K562 (cell line): ENCODE data around the gene TPK1. TPM values are rescaled to one million over a fixed set of nuclear protein-coding genes. Genes with fewer than 3 reads are reported as not detected.

Experiments
- EP300 ChIP-seq: IDR thresholded peaks from 2 replicates; pipeline ENCODE4 v1.6.1; 2012; ENCODE audit warnings: low read length, improper control_type of control experiment
- FOXP1 ChIP-seq: sonication (generic); formaldehyde crosslinking; IDR thresholded peaks from 2 replicates; pipeline ENCODE4 v1.8.0; 2022; ENCODE audit warnings: mild to moderate bottlenecking, missing genetic modification reagents
- ILK ChIP-seq: fragments of 450-650 bp; IDR thresholded peaks from 2 replicates; pipeline ENCODE4 v1.6.1; 2016; ENCODE audit warnings: missing genetic modification characterization, low read depth, mild to moderate bottlenecking, missing compliant biosample characterization, moderate library complexity, borderline replicate concordance
- NCOR1 ChIP-seq: fragments of 450-650 bp; IDR thresholded peaks from 2 replicates; pipeline ENCODE4 v1.6.1; 2016; ENCODE audit warnings: mild to moderate bottlenecking, moderate library complexity
- PTRF ChIP-seq: fragments of 450-650 bp; IDR thresholded peaks from 2 replicates; pipeline ENCODE4 v1.6.1; 2016; ENCODE audit warnings: mild to moderate bottlenecking, missing genetic modification characterization, missing compliant biosample characterization
- RCOR1 ChIP-seq, 2 experiments: IDR thresholded peaks; 2 replicates each; pipeline ENCODE4 v1.6.1; 2012; ENCODE audit warnings: low read depth in 2 of 2, low read length in 2 of 2, borderline replicate concordance in 1 of 2, improper control_type of control experiment in 1 of 2
- SRSF1 ChIP-seq: fragments of 200-400 bp; formaldehyde crosslinking; IDR thresholded peaks from 2 replicates; pipeline ENCODE4 v1.6.1; 2017; ENCODE audit warnings: mild to moderate bottlenecking, low read depth, low read length, moderate library complexity
- TBP ChIP-seq: optimal IDR thresholded peaks from 2 replicates; pipeline ENCODE3; 2011; ENCODE audit warnings: low read depth, low read length, improper control_type of control experiment
- XRCC5 ChIP-seq: fragments of 200-400 bp; formaldehyde crosslinking; IDR thresholded peaks from 2 replicates; pipeline ENCODE4 v1.6.1; 2017; ENCODE audit warnings: low read depth, mild to moderate bottlenecking, low read length
- ZNF695 ChIP-seq: fragments of 450-650 bp; formaldehyde crosslinking; IDR thresholded peaks from 2 replicates; pipeline ENCODE4 v1.4.0; 2020; ENCODE audit warnings: mild to moderate bottlenecking, moderate library complexity
- ZNF766 ChIP-seq: fragments of 200-800 bp; sonication (Bioruptor generic); conservative IDR thresholded peaks from 2 replicates; pipeline ENCODE4 v1.6.1; 2016; ENCODE audit warnings: missing genetic modification characterization, missing compliant biosample characterization
- polyA plus RNA-seq, 8 experiments: library from polyadenylated mRNA; depleted of rRNA in 4 of 8; stranded (reverse) in 5 of 8; unstranded in 3 of 8; fragments of >200 nt; fragmentation: Nextera tagmentation in 2 of 8; fragmentation: Illumina TruSeq in 1 of 8; extraction: Ambion mirVana in 2 of 8; extraction: Trizol in 1 of 8; gene quantifications; 2 replicates each; pipeline versions ENCODE4 v1.2.1 to v1.2.3, GENCODE V29; 2011 to 2014; ENCODE audit warnings: inconsistent platforms in 1 of 8, missing spikeins in 1 of 8
- total RNA-seq, 7 experiments: library from RNA; depleted of rRNA in 6 of 7; stranded (reverse); fragments of >200 nt in 6 of 7; fragmentation: Illumina TruSeq in 2 of 7; extraction: Trizol in 2 of 7; gene quantifications; 2 replicates each; pipeline versions ENCODE4 v1.2.1 to v1.2.3, GENCODE V29; 2011 to 2021; ENCODE audit warnings: low replicate concordance in 1 of 7
- TF ChIP-seq, protein P1 (sequence below): fragments of 250-450 bp; sonication (Bioruptor Pico); IDR thresholded peaks from 2 replicates; pipeline ENCODE4 v1.5.0; 2022; ENCODE audit warnings: mild to moderate bottlenecking
- TF ChIP-seq, protein P2 (sequence below): fragments of 450-650 bp; IDR thresholded peaks from 2 replicates; pipeline ENCODE4 v1.6.1; 2016
- TF ChIP-seq, protein P3 (sequence below): fragments of 250-450 bp; sonication (Bioruptor Pico); IDR thresholded peaks from 2 replicates; pipeline ENCODE4 v1.5.0; 2021
- TF ChIP-seq, protein P4 (sequence below): fragments of 450-650 bp; formaldehyde crosslinking; IDR thresholded peaks from 2 replicates; pipeline ENCODE4 v1.4.0; 2022; ENCODE audit warnings: mild to moderate bottlenecking, moderate library complexity
- TF ChIP-seq, protein P5 (sequence below): fragments of 150-350 bp; IDR thresholded peaks from 2 replicates; pipeline ENCODE4 v1.6.1; 2014; ENCODE audit warnings: low read depth, mild to moderate bottlenecking, low read length, borderline replicate concordance
- TF ChIP-seq, protein P6 (sequence below): sonication (generic); formaldehyde crosslinking; IDR thresholded peaks from 2 replicates; pipeline ENCODE4 v1.8.1; 2023; ENCODE audit warnings: mild to moderate bottlenecking, missing genetic modification reagents

Gene TPK1
- total and polyA plus RNA-seq, 9 of the 15 experiments (the other 6 are each of a cell fraction or from before 2014, with no cell fraction given): 5.1 to 16.2 (median 9.2) TPM

DNA sequence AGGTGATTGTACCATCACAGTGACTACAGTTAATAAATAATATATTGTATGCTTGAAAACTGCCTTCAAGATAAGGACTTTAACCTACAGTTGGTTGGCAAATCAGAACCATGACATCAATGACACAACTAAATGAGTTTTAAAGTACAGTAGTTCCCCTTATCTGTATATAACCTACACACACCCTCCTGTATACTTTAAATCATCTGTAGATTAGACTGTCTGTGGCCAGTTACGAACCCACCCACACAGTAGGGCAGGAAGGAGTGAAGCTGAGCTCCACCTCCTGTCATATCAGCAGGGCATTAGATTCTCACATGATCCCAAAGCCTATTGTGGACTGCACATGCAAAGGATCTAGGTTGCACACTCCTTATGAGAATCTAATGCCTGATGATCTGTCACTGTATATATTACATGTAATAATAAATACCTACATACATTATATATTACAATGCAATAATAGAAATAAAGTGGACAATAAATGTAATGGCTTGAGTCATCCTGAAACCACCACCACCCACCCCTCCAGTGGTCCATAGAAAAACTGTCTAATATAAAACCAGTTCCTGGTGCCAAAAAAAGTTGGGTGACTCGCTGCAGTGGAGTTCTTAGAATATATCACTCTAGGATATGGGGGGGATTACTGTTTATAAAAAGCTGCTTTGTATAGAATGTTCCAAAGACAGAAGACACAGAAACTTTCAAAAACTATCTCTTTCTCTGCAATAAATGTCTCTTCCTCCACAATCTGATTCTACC, 5.6 kb downstream of the TPK1 start (continued):
- TF ChIP-seq, protein P1, sequence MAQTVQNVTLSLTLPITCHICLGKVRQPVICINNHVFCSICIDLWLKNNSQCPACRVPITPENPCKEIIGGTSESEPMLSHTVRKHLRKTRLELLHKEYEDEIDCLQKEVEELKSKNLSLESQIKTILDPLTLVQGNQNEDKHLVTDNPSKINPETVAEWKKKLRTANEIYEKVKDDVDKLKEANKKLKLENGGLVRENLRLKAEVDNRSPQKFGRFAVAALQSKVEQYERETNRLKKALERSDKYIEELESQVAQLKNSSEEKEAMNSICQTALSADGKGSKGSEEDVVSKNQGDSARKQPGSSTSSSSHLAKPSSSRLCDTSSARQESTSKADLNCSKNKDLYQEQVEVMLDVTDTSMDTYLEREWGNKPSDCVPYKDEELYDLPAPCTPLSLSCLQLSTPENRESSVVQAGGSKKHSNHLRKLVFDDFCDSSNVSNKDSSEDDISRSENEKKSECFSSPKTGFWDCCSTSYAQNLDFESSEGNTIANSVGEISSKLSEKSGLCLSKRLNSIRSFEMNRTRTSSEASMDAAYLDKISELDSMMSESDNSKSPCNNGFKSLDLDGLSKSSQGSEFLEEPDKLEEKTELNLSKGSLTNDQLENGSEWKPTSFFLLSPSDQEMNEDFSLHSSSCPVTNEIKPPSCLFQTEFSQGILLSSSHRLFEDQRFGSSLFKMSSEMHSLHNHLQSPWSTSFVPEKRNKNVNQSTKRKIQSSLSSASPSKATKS (CRISPR knock-in tag): no peak
- TF ChIP-seq, protein P2, sequence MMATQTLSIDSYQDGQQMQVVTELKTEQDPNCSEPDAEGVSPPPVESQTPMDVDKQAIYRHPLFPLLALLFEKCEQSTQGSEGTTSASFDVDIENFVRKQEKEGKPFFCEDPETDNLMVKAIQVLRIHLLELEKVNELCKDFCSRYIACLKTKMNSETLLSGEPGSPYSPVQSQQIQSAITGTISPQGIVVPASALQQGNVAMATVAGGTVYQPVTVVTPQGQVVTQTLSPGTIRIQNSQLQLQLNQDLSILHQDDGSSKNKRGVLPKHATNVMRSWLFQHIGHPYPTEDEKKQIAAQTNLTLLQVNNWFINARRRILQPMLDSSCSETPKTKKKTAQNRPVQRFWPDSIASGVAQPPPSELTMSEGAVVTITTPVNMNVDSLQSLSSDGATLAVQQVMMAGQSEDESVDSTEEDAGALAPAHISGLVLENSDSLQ: peak; percentile 85
- no peak for TF ChIP-seq XRCC5
- TF ChIP-seq, protein P3, sequence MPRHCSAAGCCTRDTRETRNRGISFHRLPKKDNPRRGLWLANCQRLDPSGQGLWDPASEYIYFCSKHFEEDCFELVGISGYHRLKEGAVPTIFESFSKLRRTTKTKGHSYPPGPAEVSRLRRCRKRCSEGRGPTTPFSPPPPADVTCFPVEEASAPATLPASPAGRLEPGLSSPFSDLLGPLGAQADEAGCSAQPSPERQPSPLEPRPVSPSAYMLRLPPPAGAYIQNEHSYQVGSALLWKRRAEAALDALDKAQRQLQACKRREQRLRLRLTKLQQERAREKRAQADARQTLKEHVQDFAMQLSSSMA (CRISPR knock-in tag): no peak
- peak in 1 of 2 experiments; percentile 77; a peak in 2 of 4 replicates for TF ChIP-seq RCOR1 (IDR thresholded peaks at IDR 0.05; ENCODE audit: borderline replicate concordance in 1 of 2, low read depth in 2 of 2, low read length in 2 of 2)
- no peak for TF ChIP-seq SRSF1
- TF ChIP-seq, protein P4, sequence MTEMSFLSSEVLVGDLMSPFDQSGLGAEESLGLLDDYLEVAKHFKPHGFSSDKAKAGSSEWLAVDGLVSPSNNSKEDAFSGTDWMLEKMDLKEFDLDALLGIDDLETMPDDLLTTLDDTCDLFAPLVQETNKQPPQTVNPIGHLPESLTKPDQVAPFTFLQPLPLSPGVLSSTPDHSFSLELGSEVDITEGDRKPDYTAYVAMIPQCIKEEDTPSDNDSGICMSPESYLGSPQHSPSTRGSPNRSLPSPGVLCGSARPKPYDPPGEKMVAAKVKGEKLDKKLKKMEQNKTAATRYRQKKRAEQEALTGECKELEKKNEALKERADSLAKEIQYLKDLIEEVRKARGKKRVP: no peak
- no peak for TF ChIP-seq ILK (tag)
- TF ChIP-seq EP300: peak; percentile 46; the same call in 1 of the 2 replicates
- no peak for TF ChIP-seq TBP
- no peak for TF ChIP-seq PTRF (tag)
- TF ChIP-seq, protein P5, sequence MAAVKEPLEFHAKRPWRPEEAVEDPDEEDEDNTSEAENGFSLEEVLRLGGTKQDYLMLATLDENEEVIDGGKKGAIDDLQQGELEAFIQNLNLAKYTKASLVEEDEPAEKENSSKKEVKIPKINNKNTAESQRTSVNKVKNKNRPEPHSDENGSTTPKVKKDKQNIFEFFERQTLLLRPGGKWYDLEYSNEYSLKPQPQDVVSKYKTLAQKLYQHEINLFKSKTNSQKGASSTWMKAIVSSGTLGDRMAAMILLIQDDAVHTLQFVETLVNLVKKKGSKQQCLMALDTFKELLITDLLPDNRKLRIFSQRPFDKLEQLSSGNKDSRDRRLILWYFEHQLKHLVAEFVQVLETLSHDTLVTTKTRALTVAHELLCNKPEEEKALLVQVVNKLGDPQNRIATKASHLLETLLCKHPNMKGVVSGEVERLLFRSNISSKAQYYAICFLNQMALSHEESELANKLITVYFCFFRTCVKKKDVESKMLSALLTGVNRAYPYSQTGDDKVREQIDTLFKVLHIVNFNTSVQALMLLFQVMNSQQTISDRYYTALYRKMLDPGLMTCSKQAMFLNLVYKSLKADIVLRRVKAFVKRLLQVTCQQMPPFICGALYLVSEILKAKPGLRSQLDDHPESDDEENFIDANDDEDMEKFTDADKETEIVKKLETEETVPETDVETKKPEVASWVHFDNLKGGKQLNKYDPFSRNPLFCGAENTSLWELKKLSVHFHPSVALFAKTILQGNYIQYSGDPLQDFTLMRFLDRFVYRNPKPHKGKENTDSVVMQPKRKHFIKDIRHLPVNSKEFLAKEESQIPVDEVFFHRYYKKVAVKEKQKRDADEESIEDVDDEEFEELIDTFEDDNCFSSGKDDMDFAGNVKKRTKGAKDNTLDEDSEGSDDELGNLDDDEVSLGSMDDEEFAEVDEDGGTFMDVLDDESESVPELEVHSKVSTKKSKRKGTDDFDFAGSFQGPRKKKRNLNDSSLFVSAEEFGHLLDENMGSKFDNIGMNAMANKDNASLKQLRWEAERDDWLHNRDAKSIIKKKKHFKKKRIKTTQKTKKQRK: no peak
- TF ChIP-seq ZNF766 (CRISPR knock-in tag): no peak
- no peak for TF ChIP-seq ZNF695
- TF ChIP-seq, protein P6, sequence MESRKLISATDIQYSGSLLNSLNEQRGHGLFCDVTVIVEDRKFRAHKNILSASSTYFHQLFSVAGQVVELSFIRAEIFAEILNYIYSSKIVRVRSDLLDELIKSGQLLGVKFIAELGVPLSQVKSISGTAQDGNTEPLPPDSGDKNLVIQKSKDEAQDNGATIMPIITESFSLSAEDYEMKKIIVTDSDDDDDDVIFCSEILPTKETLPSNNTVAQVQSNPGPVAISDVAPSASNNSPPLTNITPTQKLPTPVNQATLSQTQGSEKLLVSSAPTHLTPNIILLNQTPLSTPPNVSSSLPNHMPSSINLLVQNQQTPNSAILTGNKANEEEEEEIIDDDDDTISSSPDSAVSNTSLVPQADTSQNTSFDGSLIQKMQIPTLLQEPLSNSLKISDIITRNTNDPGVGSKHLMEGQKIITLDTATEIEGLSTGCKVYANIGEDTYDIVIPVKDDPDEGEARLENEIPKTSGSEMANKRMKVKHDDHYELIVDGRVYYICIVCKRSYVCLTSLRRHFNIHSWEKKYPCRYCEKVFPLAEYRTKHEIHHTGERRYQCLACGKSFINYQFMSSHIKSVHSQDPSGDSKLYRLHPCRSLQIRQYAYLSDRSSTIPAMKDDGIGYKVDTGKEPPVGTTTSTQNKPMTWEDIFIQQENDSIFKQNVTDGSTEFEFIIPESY (CRISPR knock-in tag): no peak
- TF ChIP-seq NCOR1: peak; percentile 25; the same call in 1 of the 2 replicates
- no peak for TF ChIP-seq FOXP1
